Esophagus squamous epithelium (tissue), 5 donors: ENCODE data around the gene ZNF507. TPM values are rescaled to one million over a fixed set of nuclear protein-coding genes. Genes with fewer than 3 reads are reported as not detected.

ENCODE experiments used
- DNase-seq: peaks from one replicate; lab custom pipeline; 2025; lab: John Stamatoyannopoulos, UW
- H3K27ac ChIP-seq, 4 donors: fragments of 200-600 bp; sonication (generic); one replicate each; pipeline ENCODE4 v1.5.1; 2016 to 2019; ENCODE audit warnings: mild to moderate bottlenecking in 1 of 4
- H3K27me3 ChIP-seq, 4 donors: fragments of 200-600 bp; sonication (generic); 1 replicate in 3 of 4; 2 replicates in 1 of 4; pipeline versions ENCODE4 v1.5.1 to v1.6.0; 2017 to 2021; ENCODE audit warnings: antibody characterized with exemption in 1 of 4
- H3K36me3 ChIP-seq, 3 donors: fragments of 200-600 bp; sonication (generic); one replicate each; pipeline ENCODE4 v1.5.1; 2016 to 2019
- H3K4me1 ChIP-seq, 3 donors: fragments of 200-600 bp; sonication (generic); one replicate each; pipeline ENCODE4 v1.5.1; 2017 to 2019
- H3K4me3 ChIP-seq, 4 donors: fragments of 200-600 bp; sonication (generic); 1 replicate in 3 of 4; 2 replicates in 1 of 4; pipeline ENCODE4 v1.5.1; 2016 to 2019; ENCODE audit warnings: mild to moderate bottlenecking in 2 of 4, moderate library complexity in 1 of 4
- H3K9me3 ChIP-seq, 3 donors: fragments of 200-600 bp; sonication (generic); one replicate each; pipeline ENCODE4 v1.5.1; 2016 to 2019
- POLR2A ChIP-seq, 4 donors: fragments of 450-650 bp; IDR thresholded peaks; one replicate each; pipeline ENCODE4 v1.6.1; 2017; ENCODE audit warnings: antibody characterized with exemption in 4 of 4, mild to moderate bottlenecking in 4 of 4, moderate library complexity in 3 of 4
- WGBS, 2 donors: methylation state at CpG; one replicate each; pipeline ENCODE4 v1.1.5; 2018; 5-methylcytosine and 5-hydroxymethylcytosine counted together
- intact Hi-C: fragments of 100-400 bp; cut with DNase I; formaldehyde crosslinking; loops from one replicate; pipeline ENCODE4 v1.15.0; 2022
- total RNA-seq, 4 donors: library from RNA; depleted of rRNA; stranded (reverse); fragments of >200 nt; gene quantifications; one replicate each; pipeline ENCODE4 v1.1.0, GENCODE V29; 2016
- TF ChIP-seq, protein P1 (sequence below), 6 experiments: fragments of 450-650 bp in 4 of 6; fragments of 200-600 bp in 2 of 6; sonication (generic) in 2 of 6; IDR thresholded peaks; one replicate each; pipeline ENCODE4 v1.5.1; 2016 to 2019; ENCODE audit warnings: antibody characterized with exemption in 6 of 6, mild to moderate bottlenecking in 4 of 6, moderate library complexity in 4 of 6
- donor health status: DM: yes; HTN: yes; CAD: no.

The ZNF507 gene
- total RNA-seq, 4 donors from 2014 or later = 5.1 to 19.8 (median 9.3) TPM

DNA sequence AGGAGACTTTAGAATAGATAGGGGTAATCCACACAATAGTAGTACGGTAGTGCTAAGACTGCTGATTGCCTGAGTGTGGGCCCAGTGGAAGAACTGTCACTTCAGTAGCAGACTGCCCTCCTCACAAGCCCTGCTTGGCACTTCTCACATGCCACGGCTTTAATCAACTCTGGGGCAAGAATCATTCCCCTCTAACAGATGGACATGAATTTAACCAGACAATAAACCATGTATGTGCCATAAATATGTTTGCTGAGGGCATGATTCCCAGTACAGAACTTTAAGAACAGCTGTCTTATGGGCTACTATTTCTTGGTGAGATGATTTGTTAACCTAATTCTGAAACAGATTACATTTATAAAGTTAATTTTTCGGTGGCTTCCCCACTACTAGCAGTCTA lies 82.1 kb downstream of the ZNF507 start:
- H3K4me3 ChIP-seq = no peak overlapping the region
- 84 to 89% methylated on average over 3 of the region's 3 CpGs for WGBS, 2 donors
- no peaks in the 10 kb centered on the region for H3K9me3 ChIP-seq
- H3K4me1 ChIP-seq = no peaks in the 10 kb centered on the region
- intact Hi-C loops = no loop called here
- H3K27ac ChIP-seq = no peak overlapping the region
- no peak for DNase-seq
- TF ChIP-seq, protein P1, sequence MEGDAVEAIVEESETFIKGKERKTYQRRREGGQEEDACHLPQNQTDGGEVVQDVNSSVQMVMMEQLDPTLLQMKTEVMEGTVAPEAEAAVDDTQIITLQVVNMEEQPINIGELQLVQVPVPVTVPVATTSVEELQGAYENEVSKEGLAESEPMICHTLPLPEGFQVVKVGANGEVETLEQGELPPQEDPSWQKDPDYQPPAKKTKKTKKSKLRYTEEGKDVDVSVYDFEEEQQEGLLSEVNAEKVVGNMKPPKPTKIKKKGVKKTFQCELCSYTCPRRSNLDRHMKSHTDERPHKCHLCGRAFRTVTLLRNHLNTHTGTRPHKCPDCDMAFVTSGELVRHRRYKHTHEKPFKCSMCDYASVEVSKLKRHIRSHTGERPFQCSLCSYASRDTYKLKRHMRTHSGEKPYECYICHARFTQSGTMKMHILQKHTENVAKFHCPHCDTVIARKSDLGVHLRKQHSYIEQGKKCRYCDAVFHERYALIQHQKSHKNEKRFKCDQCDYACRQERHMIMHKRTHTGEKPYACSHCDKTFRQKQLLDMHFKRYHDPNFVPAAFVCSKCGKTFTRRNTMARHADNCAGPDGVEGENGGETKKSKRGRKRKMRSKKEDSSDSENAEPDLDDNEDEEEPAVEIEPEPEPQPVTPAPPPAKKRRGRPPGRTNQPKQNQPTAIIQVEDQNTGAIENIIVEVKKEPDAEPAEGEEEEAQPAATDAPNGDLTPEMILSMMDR (IDR thresholded peaks at IDR 0.05) = no peak
- TF ChIP-seq POLR2A (IDR thresholded peaks at IDR 0.05) = no peak
- no peaks in the 10 kb centered on the region for H3K27me3 ChIP-seq
- peaks cover 0 to 6% (median 0%) of the 10 kb centered on the region in 3 donors for H3K36me3 ChIP-seq

DNA sequence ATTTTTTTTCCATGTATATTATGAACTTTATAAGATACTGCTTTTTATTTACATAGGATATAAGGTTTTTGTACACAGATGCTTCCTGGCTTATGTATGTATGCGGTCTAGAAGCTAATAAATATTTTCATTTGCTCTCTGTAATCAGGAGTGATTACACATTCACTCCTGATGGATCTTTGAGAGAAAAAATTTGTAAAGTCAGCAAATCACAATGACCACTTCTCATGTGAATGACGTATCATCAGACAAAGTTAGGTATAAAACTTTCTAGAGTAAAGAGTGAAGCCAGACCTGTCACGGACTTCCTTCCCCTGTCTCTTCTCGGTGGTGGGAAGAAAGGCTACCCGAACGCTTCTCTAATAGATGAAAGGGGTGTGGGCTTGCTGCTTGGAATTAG lies 91.3 kb downstream of the ZNF507 start:
- Histone ChIP-seq H3K36me3 (peaks cover 0 to 71% (median 0%) of the 10 kb centered on the region in 3 donors), H3K4me3 (no peak overlapping the region), H3K4me1 (no peaks in the 10 kb centered on the region), H3K9me3 (no peaks in the 10 kb centered on the region), H3K27ac (no peak overlapping the region), H3K27me3 (no peaks in the 10 kb centered on the region)
- WGBS, 2 donors = 94 to 96% methylated on average over 6 of the region's 6 CpGs
- TF ChIP-seq POLR2A (IDR thresholded peaks at IDR 0.05) = no peak
- TF ChIP-seq, protein P1 (IDR thresholded peaks at IDR 0.05) = no peak
- intact Hi-C loops = no loop called here
- DNase-seq = no peak

DNA sequence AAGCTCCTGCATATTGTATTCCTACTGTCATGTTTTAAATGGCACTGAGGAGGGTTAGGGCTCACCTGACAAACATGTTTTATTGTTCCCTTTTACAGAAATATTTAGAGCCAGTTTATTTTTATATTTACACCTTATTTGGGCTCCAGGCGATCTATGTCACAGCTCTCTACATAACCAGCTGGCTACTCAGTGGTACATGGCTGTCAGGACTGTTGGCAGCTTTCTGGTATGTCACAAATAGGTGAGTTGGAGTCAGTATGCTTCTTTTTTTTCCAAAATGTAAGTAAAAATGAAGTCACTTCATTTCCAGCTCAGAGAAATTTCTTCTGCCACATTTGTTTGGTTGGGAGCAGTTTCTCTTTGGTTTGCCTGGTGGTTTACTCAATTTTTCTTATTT lies 91.7 kb downstream of the ZNF507 start:
- Histone ChIP-seq H3K27me3 (no peaks in the 10 kb centered on the region), H3K4me3 (no peak overlapping the region), H3K4me1 (no peaks in the 10 kb centered on the region), H3K36me3 (peaks cover 0 to 75% (median 0%) of the 10 kb centered on the region in 3 donors), H3K27ac (no peak overlapping the region), H3K9me3 (no peaks in the 10 kb centered on the region)
- DNase-seq = no peak
- 60 to 85% methylated on average over 1 of the region's 1 CpG for WGBS, 2 donors
- intact Hi-C loops = no loop called here
- TF ChIP-seq, protein P1 (IDR thresholded peaks at IDR 0.05) = no peak
- no peak for TF ChIP-seq POLR2A (IDR thresholded peaks at IDR 0.05)

Other genes with a start within 250 kb of the ZNF507 start
- 10 to 100 TPM in 3 of 4 donors, 1 to 10 TPM in 1; 5.6 to 22.6 (median 16.6) TPM for gene DPY19L3, start 60.2 kb downstream of the ZNF507 start, total RNA-seq
- gene PDCD5, start 235.6 kb downstream of the ZNF507 start, total RNA-seq = 100 to 1,000 TPM in 3 of 4 donors, 10 to 100 TPM in 1; 97.3 to 127 (median 110) TPM